Kidney epithelial cell (primary cell): ENCODE results near the gene SYNDIG1. TPM values are rescaled to one million over a fixed set of nuclear protein-coding genes. Genes with fewer than 3 reads are reported as not detected.

Experiments
- DNase-seq: peaks from one replicate; pipeline ENCODE4 v3.0.0-alpha.2; 2010; ENCODE audit warnings: low read depth
- H3K27me3 ChIP-seq: 2 replicates; pipeline ENCODE4 v1.6.0; 2011; ENCODE audit warnings: low read length; ENCODE audit not compliant: control insufficient read depth, insufficient read depth
- H3K36me3 ChIP-seq: 2 replicates; pipeline ENCODE4 v1.5.1; 2011; ENCODE audit warnings: low read length; ENCODE audit not compliant: control insufficient read depth, insufficient read depth
- H3K4me3 ChIP-seq: 2 replicates; pipeline ENCODE4 v1.5.1; 2011; ENCODE audit warnings: low read depth, mild to moderate bottlenecking, control low read depth, low read length
- CTCF ChIP-seq: IDR thresholded peaks from 2 replicates; pipeline ENCODE4 v1.5.1; 2011; ENCODE audit warnings: mild to moderate bottlenecking, moderate library complexity, low read length, control low read depth, inconsistent platforms; ENCODE audit not compliant: insufficient read depth, poor library complexity, severe bottlenecking
- total RNA-seq: library from RNA; depleted of rRNA; stranded (reverse); fragments of >200 nt; gene quantifications from 2 replicates; pipeline ENCODE4 v1.2.3, GENCODE V29; 2015

The SYNDIG1 gene
- total RNA-seq, 1 donor from 2014 or later: 0.67 TPM

- Histone ChIP-seq H3K36me3 (no peaks in the 10 kb centered on the region), H3K27me3 (no peaks in the 10 kb centered on the region), H3K4me3 (no peak overlapping the region)
- no peak for DNase-seq
- no peak for TF ChIP-seq CTCF
Measured at GRCh38 chr20:24492698-24493097, 23.3 kb downstream of the SYNDIG1 start.

GRCh38 chr20:24493181-24493580 is 23.8 kb downstream of the SYNDIG1 start:
- TF ChIP-seq CTCF: no peak
- no peak overlapping the region for H3K4me3 ChIP-seq
- no peaks in the 10 kb centered on the region for H3K36me3 ChIP-seq
- no peak for DNase-seq
- H3K27me3 ChIP-seq: no peaks in the 10 kb centered on the region

- H3K27me3 ChIP-seq: no peaks in the 10 kb centered on the region
- no peak overlapping the region for H3K4me3 ChIP-seq
- no peaks in the 10 kb centered on the region for H3K36me3 ChIP-seq
- TF ChIP-seq CTCF: no peak
- no peak for DNase-seq
Measured at GRCh38 chr20:24493661-24494459, 24.4 kb downstream of the SYNDIG1 start.

- no peak for TF ChIP-seq CTCF
- no peaks in the 10 kb centered on the region for H3K27me3 ChIP-seq
- no peaks in the 10 kb centered on the region for H3K36me3 ChIP-seq
Measured at GRCh38 chr20:24494460-24494920, 25.1 kb downstream of the SYNDIG1 start.

GRCh38 chr20:24495266-24495665 is 25.8 kb downstream of the SYNDIG1 start:
- no peaks in the 10 kb centered on the region for H3K27me3 ChIP-seq
- H3K36me3 ChIP-seq: no peaks in the 10 kb centered on the region
- no peak overlapping the region for H3K4me3 ChIP-seq
- no peak for TF ChIP-seq CTCF
- no peak for DNase-seq

More at GRCh38 chr20:24494460-24494920, 25.1 kb downstream of the SYNDIG1 start:
- no peak for DNase-seq
- no peak overlapping the region for H3K4me3 ChIP-seq

GRCh38 chr20:24497851-24498250 is 28.4 kb downstream of the SYNDIG1 start:
- TF ChIP-seq CTCF: no peak
- Histone ChIP-seq H3K4me3 (no peak overlapping the region), H3K27me3 (no peaks in the 10 kb centered on the region), H3K36me3 (no peaks in the 10 kb centered on the region)
- DNase-seq: peak; percentile 25
